HG02973 (cell line): ENCODE data around the gene POLK.
A peak's percentile ranks its signal among the peaks of the same experiment; 100 is the strongest.
"Not testable (repeated sequence)": the region's sequence is repeated elsewhere in the genome, so short reads cannot be mapped to it uniquely, and the experiment has no call there.

Source experiments
- ATAC-seq: cut with Tn5 transposase; IDR thresholded peaks from one replicate; pipeline ENCODE4 v1.9.1; 2021; ENCODE audit warnings: moderate library complexity; ENCODE audit not compliant: unreplicated experiment

Gene POLK

GRCh38 chr5:75510417-75510835 lies 1.3 kb upstream of the POLK start:
- peak; percentile 3 for ATAC-seq

- peak; percentile 26 for ATAC-seq
These were observed 756 bp upstream of the POLK start for GRCh38 chr5:75510836-75511434.

- no peak for ATAC-seq
These were observed 838 bp downstream of the POLK start for GRCh38 chr5:75512383-75513074.

GRCh38 chr5:75513841-75514240 lies 2.1 kb downstream of the POLK start:
- no peak for ATAC-seq

GRCh38 chr5:75514323-75514722 lies 2.6 kb downstream of the POLK start:
- no peak for ATAC-seq

GRCh38 chr5:75519761-75520160 lies 8.1 kb downstream of the POLK start:
- no peak for ATAC-seq

- no peak for ATAC-seq
These were observed 9.5 kb downstream of the POLK start for GRCh38 chr5:75521195-75521594.

- no peak for ATAC-seq
These were observed 10.3 kb downstream of the POLK start for GRCh38 chr5:75522025-75522424.

- no peak for ATAC-seq
These were observed 10.9 kb downstream of the POLK start for GRCh38 chr5:75522542-75522941.

GRCh38 chr5:75523275-75523674 lies 11.6 kb downstream of the POLK start:
- ATAC-seq = no peak

- peak; percentile 91 for ATAC-seq
These were observed 12.4 kb downstream of the POLK start for GRCh38 chr5:75524071-75524470.

- ATAC-seq = no peak
These were observed 12.9 kb downstream of the POLK start for GRCh38 chr5:75524591-75524990.

- ATAC-seq = no peak
These were observed 13.7 kb downstream of the POLK start for GRCh38 chr5:75525344-75525743.

GRCh38 chr5:75526070-75526469 lies 14.4 kb downstream of the POLK start:
- ATAC-seq = no peak

- ATAC-seq = no peak
These were observed 17.5 kb downstream of the POLK start for GRCh38 chr5:75529185-75529584.

GRCh38 chr5:75532190-75532589 lies 20.5 kb downstream of the POLK start:
- ATAC-seq = no peak

GRCh38 chr5:75533716-75534115 lies 22.0 kb downstream of the POLK start:
- not testable (repeated sequence) for ATAC-seq

- ATAC-seq = no peak
These were observed 23.0 kb downstream of the POLK start for GRCh38 chr5:75534734-75535133.

GRCh38 chr5:75536147-75536546 lies 24.5 kb downstream of the POLK start:
- no peak for ATAC-seq

- ATAC-seq = no peak
These were observed 25.1 kb downstream of the POLK start for GRCh38 chr5:75536694-75537360.

- no peak for ATAC-seq
These were observed 26.5 kb downstream of the POLK start for GRCh38 chr5:75538211-75538610.

GRCh38 chr5:75545131-75545530 lies 33.4 kb downstream of the POLK start:
- no peak for ATAC-seq
